Fibroblast of skin of left biceps (primary cell): ENCODE results near the gene CTNNA1.

ENCODE experiments used
- DNase-seq, 2 experiments: peaks; one replicate each; pipeline ENCODE4 v3.0.0-alpha.2; 2013; ENCODE audit warnings: low read depth in 2 of 2

The CTNNA1 gene

DNA sequence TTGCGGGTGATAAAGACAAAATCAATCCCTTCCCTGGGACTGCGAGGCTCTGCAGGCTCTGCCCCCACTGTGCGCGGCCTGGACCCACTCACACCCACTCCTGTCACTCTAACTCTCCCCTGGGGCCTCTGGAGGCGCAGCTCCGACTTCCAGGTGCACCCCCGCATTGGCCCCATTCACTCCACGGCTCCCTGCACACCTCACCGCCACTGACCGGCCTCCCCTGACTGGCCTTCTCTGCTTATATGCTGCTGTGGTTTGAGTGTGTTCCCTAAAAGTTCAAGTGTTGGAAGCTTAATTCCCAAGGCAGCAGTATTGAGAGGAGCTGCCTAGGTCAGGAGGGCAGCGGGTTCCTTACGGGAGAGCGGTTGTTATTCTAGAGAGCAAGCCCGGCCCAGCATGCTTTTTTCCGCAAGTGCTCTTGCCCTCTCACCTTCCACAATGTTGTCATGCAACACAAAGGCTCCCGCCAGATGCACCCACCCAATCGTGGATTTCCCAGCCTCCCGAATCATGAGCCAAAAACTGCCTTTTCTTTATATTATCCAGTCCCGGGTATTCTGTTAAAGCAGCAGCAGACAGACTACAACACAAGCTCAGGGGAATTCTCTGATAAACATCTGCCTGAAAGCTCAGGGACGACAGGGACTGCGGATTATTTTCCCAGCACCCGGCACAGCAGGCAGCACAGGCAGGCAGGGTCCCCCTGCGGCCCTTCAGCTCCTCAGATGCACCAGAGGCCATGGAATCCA lies 195.4 kb downstream of the CTNNA1 start:
- DNase-seq: no peak

GRCh38 chr5:138949223-138949574 lies 196.0 kb downstream of the CTNNA1 start:
- no peak for DNase-seq

DNA sequence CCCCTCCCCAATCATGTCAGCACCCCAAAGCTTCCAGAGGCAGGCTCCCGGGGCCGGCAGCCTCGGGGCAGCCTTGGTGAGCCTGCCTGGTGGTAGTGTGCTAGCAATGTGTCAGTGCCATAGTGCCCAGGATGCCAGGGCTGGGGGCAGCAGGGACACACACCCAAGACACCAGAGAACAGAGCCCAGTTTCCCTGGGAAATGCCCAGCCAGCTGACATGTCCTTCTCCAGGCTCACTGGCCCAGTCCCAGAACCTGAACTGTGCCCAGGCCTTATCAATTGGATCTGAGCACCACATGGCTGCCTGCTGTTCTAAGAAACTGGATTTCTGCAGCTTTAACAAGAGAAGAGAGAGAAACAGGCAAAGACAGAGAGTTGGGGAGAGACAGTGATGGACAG lies 196.8 kb downstream of the CTNNA1 start:
- no peak for DNase-seq

GRCh38 chr5:138950421-138951031 lies 197.3 kb downstream of the CTNNA1 start:
- DNase-seq: no peak

GRCh38 chr5:138951091-138951985 lies 198.1 kb downstream of the CTNNA1 start:
- no peak for DNase-seq

GRCh38 chr5:138951986-138952735 lies 198.9 kb downstream of the CTNNA1 start:
- no peak for DNase-seq

- no peak for DNase-seq
Measured at GRCh38 chr5:138952962-138953361, 199.7 kb downstream of the CTNNA1 start.

- peak; percentile 14 to 21 for DNase-seq
Measured at GRCh38 chr5:138953387-138954256, 200.4 kb downstream of the CTNNA1 start.

DNA sequence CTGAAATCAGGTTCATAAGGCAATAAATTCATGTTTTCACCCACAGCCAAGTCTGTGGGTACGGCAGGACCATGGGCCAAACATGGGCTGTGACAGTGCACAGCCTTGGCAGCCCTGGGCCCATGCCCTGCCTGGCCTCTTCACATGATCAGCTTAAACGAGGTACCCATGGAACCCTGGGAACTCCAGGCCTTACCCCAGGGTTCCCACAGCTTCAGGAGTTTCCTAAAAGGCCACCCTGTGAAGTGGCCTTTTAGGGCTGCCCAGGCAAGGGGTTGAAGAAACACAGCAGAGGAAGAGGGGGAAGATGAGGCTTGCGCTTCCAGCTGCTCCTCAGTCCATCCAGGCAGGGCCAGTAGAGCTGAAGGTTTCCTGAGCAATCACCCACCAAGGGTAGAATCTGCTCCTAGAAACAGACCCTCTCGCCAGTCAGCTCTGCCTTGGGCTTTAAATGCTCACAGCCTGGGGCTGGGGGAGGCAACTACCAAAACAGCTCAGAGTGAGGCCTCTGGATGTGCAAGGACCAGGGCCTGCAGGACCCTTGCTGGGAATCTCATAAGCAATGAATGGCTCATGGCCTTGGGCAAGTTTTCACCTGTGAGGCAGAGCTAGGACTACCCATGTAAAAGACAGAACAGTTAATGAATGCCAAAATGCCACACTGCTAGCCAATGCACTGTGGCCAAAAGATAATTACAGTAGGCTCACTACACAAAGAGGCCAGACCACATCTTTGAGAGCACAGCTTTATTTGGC lies 201.2 kb downstream of the CTNNA1 start:
- no peak for DNase-seq

- no peak for DNase-seq
Measured at GRCh38 chr5:138955013-138955660, 201.9 kb downstream of the CTNNA1 start.

GRCh38 chr5:138955671-138956295 lies 202.6 kb downstream of the CTNNA1 start:
- no peak for DNase-seq

DNA sequence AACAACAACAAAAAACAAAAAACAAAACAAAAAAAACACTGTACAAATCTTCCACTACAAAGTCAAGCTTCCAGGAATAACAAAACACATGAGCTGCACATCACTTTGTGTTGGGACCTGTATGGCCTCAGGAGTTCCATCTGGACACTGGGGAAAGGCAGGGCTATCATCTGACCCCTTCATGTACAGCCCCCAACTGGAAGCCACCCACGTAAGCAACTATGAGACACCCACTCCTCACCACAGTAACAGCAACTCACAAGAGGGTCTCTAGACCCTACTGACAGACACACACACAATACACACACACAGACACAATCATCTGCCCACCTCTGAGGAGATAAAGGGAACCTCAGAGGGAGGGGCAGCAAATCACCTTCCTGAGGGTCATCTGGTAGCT lies 203.6 kb downstream of the CTNNA1 start:
- DNase-seq: no peak

- no peak for DNase-seq
Measured at GRCh38 chr5:138960145-138960692, 207.0 kb downstream of the CTNNA1 start.

DNA sequence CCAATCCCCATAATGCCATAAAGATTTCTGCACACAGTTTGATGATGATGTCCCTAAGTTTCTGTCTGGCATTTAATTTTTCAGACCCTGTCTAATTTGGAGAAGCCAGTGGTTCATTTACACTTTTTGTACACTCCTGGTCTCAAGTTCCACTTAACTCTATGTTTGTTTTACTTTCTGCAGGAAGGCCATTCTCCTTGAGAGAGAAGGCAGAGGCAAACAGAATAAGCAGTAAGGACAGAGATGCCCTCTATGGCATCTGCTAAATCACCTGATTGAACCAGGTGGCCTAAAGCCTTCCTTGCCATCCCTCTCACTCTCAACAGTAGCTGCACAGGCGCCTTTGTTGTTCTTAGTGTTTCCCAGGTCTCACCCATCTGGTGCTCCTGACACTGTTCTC lies 208.0 kb downstream of the CTNNA1 start:
- no peak for DNase-seq

DNA sequence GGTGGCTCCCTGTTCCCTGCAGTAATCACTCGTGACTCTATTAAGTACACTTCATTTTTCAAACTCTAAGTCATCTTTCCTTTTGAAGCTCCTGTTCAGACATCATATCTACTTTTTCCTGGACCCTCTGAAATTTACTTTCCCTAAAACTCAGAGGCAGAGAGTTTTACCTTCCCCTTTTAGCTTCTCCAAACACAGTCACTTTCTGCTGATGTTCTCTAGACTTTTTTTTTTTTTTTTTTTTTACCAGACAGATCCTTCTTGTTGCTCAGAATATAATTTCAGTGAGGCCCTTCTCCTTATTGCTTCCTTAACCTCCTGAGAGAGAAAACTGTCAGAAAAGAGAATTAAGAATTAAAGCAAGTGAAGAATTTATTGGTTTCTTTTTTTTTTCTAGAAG lies 208.5 kb downstream of the CTNNA1 start:
- DNase-seq: no peak

DNA sequence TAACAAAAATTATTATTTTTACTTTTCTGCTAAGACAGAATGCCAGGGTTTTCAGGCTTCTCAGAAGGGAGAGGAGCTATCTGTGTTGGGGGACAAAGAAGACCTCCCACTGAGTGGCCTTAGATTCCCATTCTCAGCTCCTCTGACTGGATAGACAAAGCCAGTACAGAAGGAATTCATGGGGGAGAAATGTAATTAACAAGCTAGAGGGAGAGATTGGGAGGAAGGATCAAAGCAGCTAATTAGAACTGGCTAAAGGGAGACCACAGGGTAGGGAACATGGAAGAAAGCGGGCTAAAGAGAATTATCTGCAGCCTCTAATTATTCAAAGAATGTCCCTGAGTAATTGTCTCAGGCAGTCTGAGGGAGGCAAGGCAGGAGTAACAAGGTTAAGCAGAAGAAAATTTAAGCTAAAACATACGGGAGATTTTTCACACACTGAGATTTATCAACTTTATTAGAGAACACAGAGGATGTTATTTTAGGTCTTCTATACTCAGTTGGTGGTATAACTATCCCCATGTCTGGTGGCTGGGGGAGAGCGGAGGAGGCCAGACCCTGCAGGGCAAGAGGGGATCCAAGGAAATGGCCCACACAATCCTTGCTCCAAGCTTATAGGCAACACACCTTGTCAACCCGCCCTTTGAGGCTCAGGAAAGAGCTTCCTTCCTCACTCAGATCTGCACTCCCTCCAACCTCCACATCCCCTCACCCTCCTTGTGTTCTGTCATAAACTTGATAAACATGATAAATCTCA lies 209.6 kb downstream of the CTNNA1 start:
- no peak for DNase-seq

DNA sequence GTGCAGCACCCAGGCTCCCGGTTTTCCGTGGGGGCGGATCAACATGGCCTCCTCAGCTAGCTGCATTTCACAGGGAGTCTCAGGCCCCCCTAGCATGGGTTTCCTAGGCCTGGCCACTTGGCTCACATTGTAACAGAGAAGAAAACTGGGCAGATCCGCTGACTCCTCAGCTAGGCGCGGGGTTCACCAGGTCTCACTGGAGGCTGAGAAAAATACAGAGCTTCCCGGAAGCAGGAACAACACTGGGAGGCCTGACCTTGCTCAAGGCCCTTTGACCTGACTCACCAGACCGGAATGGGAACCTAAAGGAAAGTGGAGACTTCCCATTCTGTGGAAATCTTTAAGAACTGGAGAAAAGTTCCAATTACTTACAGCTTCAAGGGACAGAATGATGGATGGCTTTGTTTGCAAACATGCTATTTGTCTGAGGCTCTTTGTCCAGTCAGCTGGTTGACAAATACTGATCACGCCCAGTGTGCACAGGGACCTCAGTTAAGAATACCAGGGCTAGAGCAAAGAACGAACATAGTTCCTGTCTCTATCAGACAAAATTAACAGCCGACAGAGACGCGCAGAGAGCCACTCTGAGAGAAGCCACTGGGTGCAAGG lies 210.6 kb downstream of the CTNNA1 start:
- no peak for DNase-seq
